T47D (cell line): ENCODE measurements around the gene MLN.

ENCODE experiments used
- DNase-seq, 2 experiments: peaks; one replicate each; pipeline versions ENCODE4 v3.0.0 to v3.0.0-alpha.2; 2011 to 2012; ENCODE audit warnings: low read depth in 1 of 2, low spot score in 1 of 2
- JUND ChIP-seq: IDR thresholded peaks from 2 replicates; pipeline ENCODE4 v1.6.1; 2012; ENCODE audit warnings: low read depth
- in situ Hi-C: cut with HindIII; loops from 2 replicates; pipeline ENCODE4 v1.10.0; 2016; ENCODE audit warnings: low sequenced_read_pairs, low pct_unique_long_range_greater_than_20kb

Gene MLN

DNA sequence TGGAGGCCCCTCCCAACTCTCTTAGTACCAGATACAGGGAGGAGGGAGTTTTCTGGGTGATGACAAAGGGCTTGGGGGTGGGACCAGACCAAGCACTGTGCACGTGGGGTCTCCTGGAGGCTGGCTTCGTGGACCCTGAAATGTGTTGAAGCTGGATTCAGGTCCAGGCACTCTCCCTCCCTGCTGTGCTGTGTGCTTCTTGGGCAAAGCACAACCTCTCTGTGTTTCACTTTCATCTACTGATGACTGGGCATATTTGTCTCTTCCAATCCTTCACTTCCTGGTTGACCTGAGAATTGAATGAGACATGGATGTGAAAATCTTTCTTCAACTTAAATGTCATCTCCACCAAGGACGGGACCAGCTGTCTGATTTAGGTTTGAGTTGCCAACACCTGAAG, 14.5 kb upstream of the MLN start:
- DNase-seq = no peak
- no peak for TF ChIP-seq JUND
- in situ Hi-C loops = no loop called here

DNA sequence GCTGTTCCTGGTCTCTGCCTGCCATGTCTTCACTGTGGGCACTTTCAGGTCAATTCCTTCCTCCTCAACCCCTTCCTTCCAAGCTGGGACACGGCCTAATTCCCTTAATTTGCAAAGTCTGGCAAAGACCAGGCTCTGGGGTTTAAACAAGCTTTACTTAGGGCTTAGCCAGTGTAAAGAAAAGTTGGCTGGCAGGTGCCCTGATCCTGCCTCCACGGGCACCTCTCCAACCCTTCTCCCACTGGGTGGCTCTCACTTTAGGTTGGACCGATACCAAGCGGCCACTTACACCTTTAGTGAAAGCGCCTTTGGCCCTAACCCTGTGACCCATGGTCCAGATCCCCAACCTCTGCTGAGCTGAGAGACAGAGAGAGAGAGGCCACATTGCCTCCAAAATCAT, 13.7 kb upstream of the MLN start:
- DNase-seq = peak in 1 of 2 experiments; percentile 87
- no peak for TF ChIP-seq JUND
- in situ Hi-C loops = no loop called here

- no peak for TF ChIP-seq JUND
- in situ Hi-C loops = no loop called here
- DNase-seq = peak; percentile 31 to 88
Observed at GRCh38 chr6:33816911-33817310, 13.1 kb upstream of the MLN start.

GRCh38 chr6:33815854-33816253, 12.1 kb upstream of the MLN start:
- in situ Hi-C loops = no loop called here

GRCh38 chr6:33813990-33814985, 10.5 kb upstream of the MLN start:
- in situ Hi-C loops = no loop called here
- DNase-seq = no peak
- no peak for TF ChIP-seq JUND

More at GRCh38 chr6:33815854-33816253, 12.1 kb upstream of the MLN start:
- peak; percentile 75 to 79 for DNase-seq
- TF ChIP-seq JUND = no peak

- in situ Hi-C loops = no loop called here
- TF ChIP-seq JUND = no peak
Observed at GRCh38 chr6:33813246-33813904, 9.6 kb upstream of the MLN start.

GRCh38 chr6:33812669-33813068, 8.9 kb upstream of the MLN start:
- TF ChIP-seq JUND = no peak
- in situ Hi-C loops = no loop called here
- DNase-seq = peak; percentile 69 to 87

More at GRCh38 chr6:33813246-33813904, 9.6 kb upstream of the MLN start:
- DNase-seq = no peak

DNA sequence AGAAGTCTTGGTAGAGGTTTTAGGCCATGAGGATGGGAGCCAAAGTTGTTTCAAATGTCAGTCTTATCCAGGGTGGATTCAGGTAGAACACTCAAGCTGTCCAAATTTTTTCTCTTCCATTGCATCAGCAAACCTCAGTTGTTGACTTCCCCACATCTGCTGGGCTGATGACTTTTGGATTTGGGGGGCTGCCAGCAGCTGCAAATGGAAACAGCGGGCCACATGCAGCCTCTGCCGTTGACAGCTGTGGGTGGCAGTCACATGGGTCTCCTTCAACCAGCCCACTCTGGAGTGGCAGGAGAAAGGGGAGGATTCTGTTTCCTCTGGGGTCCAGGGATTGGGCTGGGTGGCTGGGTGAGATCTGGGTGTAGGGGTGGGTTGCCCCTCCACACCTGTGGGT, 5.8 kb upstream of the MLN start:
- TF ChIP-seq JUND = no peak
- no peak for DNase-seq
- in situ Hi-C loops = no loop called here

GRCh38 chr6:33808641-33809180, 4.9 kb upstream of the MLN start:
- no peak for DNase-seq
- no peak for TF ChIP-seq JUND
- in situ Hi-C loops = no loop called here

DNA sequence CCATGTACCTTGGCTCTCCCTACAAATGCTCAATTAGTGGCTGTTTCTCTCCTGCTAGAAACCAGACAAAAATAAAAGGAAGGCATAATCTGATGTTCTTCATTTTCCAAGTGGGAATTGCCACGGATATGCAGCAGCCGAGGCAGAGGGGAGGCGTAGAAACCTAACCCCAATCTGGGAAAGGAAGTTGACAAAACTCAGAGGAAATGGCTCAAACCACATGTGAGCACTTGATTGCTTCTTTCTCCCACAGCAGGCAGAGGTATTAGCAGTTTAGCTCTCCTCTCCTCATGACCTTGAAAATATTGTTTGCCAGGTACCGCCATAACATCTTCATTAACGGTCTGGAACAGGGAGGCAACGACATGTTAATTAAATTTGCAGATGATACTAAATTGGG, 3.8 kb upstream of the MLN start:
- no peak for DNase-seq
- no peak for TF ChIP-seq JUND
- in situ Hi-C loops = no loop called here

DNA sequence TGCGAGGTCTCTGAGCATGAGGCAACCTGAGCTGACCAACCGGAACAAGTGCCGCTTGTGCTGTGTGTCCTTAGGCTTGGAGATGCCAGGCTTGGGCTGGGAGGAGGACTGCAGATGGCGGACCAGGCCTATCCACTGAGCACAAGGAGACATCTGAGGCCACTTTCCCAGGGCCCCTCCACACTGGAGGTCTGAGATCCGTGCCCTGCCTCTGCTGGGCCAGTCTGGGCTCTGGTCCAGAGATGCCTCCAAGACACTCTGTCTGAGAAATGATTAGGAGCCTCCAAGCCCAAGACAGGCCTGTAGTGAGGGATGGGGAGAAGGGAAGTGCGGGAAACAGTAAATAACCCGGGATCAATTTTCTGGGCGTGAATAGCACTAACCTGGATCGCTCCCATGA, 3.0 kb upstream of the MLN start:
- in situ Hi-C loops = no loop called here
- DNase-seq = no peak
- no peak for TF ChIP-seq JUND

- in situ Hi-C loops = no loop called here
- no peak for DNase-seq
- no peak for TF ChIP-seq JUND
Observed at GRCh38 chr6:33802186-33802958, 1.4 kb downstream of the MLN start.

DNA sequence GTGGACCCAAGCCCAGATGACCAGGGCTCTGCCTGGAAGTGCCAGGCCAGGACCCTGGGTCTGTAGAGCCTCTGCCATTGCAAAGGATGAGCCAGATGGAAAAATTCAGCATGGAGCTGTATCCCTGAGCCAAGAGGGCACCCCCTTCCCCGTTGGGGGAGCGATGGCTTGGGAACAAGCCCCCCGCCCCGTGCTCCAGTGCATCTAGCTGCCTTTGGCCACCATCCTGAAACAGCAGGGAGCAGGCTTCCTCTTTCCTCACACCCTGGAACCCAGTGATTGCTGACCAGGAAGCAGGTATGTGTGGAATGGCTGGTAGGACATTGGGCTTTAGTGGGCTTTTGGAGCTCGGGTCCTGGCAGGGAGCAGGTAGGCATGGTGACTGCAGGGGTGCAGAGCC, 2.2 kb downstream of the MLN start:
- DNase-seq = no peak
- no peak for TF ChIP-seq JUND
- in situ Hi-C loops = no loop called here
